CD4-positive, alpha-beta memory T cell (primary cell): ENCODE results near the gene GDF10. TPM values are rescaled to one million over a fixed set of nuclear protein-coding genes. Genes with fewer than 3 reads are reported as not detected.

Experiments
- CTCF ChIA-PET: fragments of 350-600 bp; sonication (Branson Sonifier 250); formaldehyde crosslinking; loops from one replicate; lab custom pipeline; 2021; ENCODE audit warnings: inconsistent platforms; ENCODE audit not compliant: partially characterized antibody; lab: Charles Lee
- POLR2A ChIA-PET: fragments of 350-600 bp; sonication (Branson Sonifier 250); formaldehyde crosslinking; loops from one replicate; lab custom pipeline; 2021; ENCODE audit not compliant: partially characterized antibody; lab: Charles Lee
- DNase-seq, 5 donors: peaks; one replicate each; pipeline versions ENCODE4 v3.0.0 to v3.0.0-alpha.2; 2020 to 2022; ENCODE audit warnings: mixed read lengths in 1 of 5
- H3K27ac ChIP-seq: one replicate; pipeline ENCODE4 v1.7.0; 2013; ENCODE audit warnings: low read depth, low read length
- H3K27me3 ChIP-seq: 2 replicates; pipeline ENCODE4 v1.7.0; 2013; ENCODE audit warnings: mild to moderate bottlenecking, low read length, moderate library complexity; ENCODE audit not compliant: insufficient read depth
- H3K36me3 ChIP-seq: 2 replicates; pipeline ENCODE4 v1.7.0; 2013; ENCODE audit warnings: mild to moderate bottlenecking, low read length, moderate library complexity; ENCODE audit not compliant: insufficient read depth
- H3K4me1 ChIP-seq: 2 replicates; pipeline ENCODE4 v1.7.0; 2013; ENCODE audit warnings: mild to moderate bottlenecking, low read length, moderate library complexity; ENCODE audit not compliant: insufficient read depth
- H3K4me3 ChIP-seq, 2 donors: one replicate each; pipeline ENCODE4 v1.7.0; 2013; ENCODE audit warnings: low read length in 2 of 2, mild to moderate bottlenecking in 1 of 2
- H3K9me3 ChIP-seq, 2 donors: one replicate each; pipeline ENCODE4 v1.7.0; 2013; ENCODE audit warnings: low read length in 2 of 2, control low read depth in 1 of 2; ENCODE audit not compliant: control insufficient read depth in 1 of 2
- H3K27ac Mint-ChIP-seq, 7 donors: one replicate each; pipeline ENCODE4 v1.8.0; 2020 to 2021; ENCODE audit warnings: mixed read lengths in 7 of 7, mild to moderate bottlenecking in 6 of 7, inconsistent platforms in 3 of 7, moderate library complexity in 3 of 7
- H3K27me3 Mint-ChIP-seq, 2 donors: one replicate each; pipeline ENCODE4 v1.8.0; 2020 to 2021; ENCODE audit warnings: mixed read lengths in 2 of 2
- H3K36me3 Mint-ChIP-seq, 2 donors: one replicate each; pipeline ENCODE4 v1.8.0; 2020 to 2021; ENCODE audit warnings: mixed read lengths in 2 of 2, inconsistent platforms in 1 of 2, mild to moderate bottlenecking in 1 of 2
- H3K4me1 Mint-ChIP-seq, 4 donors: one replicate each; pipeline ENCODE4 v1.8.0; 2020 to 2021; ENCODE audit warnings: mixed read lengths in 4 of 4, mild to moderate bottlenecking in 1 of 4
- H3K4me3 Mint-ChIP-seq, 8 donors: one replicate each; pipeline ENCODE4 v1.8.0; 2020 to 2021; ENCODE audit warnings: mixed read lengths in 8 of 8, mild to moderate bottlenecking in 7 of 8, moderate library complexity in 6 of 8, inconsistent platforms in 3 of 8
- H3K9me3 Mint-ChIP-seq, 8 donors: one replicate each; pipeline ENCODE4 v1.8.0; 2020 to 2021; ENCODE audit warnings: mixed read lengths in 8 of 8, mild to moderate bottlenecking in 5 of 8, inconsistent platforms in 3 of 8, moderate library complexity in 1 of 8
- intact Hi-C: fragments of 100-400 bp; cut with micrococcal nuclease; formaldehyde crosslinking; loops from one replicate; pipeline ENCODE4 v1.15.1; 2023
- polyA plus RNA-seq, 2 donors: library from polyadenylated mRNA; unstranded; fragments of 300-500 nt; fragmentation: Illumina TruSeq; gene quantifications; one replicate each; pipeline ENCODE4 v1.2.3, GENCODE V29; 2021
- total RNA-seq, 2 experiments: library from RNA; stranded (reverse); gene quantifications; one replicate each; pipeline ENCODE4 v1.2.3, GENCODE V29; 2021

The GDF10 gene
- total and polyA plus RNA-seq, 4 experiments from 2014 or later = 0.19 to 1.3 (median 0.78) TPM

DNA sequence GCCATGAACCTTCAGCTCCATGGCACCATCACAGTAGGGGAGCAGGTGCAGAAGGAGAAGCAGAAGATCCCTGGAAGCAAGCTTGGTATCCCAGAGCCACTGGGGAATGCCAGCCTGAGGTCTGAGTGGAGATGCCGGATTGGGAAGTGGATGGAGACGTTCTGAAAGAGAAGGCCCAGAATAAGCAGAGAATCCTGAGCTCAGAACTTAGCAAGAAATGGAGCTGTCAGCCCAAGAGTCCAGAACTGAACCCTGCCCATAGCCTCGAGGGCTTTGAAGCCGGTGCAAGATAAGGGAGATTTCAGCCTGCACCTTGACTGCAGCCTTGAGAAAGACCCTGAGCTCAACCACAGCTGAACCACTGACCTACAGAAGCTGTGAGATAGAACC lies 13.9 kb upstream of the GDF10 start:
- Histone ChIP-seq H3K27ac (no peak overlapping the region), H3K36me3 (no peaks in the 10 kb centered on the region), H3K4me3 (no peak overlapping the region), H3K4me1 (peaks cover 25% of the 10 kb centered on the region), H3K9me3 (no peaks in the 10 kb centered on the region), H3K27me3 (no peaks in the 10 kb centered on the region)
- Mint-ChIP-seq H3K4me3 (peak overlapping the region in 3 of 8 donors; percentile 3 to 50 (median 24)), H3K36me3 (no peaks in the 10 kb centered on the region), H3K4me1 (peaks cover 20 to 34% (median 27%) of the 10 kb centered on the region in 4 donors), H3K27me3 (no peaks in the 10 kb centered on the region), H3K9me3 (no peaks in the 10 kb centered on the region), H3K27ac (peak overlapping the region in 6 of 7 donors; percentile 39 to 83 (median 78))
- ChIA-PET CTCF (interaction anchor here (0.9 to 1.9 kb wide), 3 partner anchors 11 to 261 kb away, joined by 3 to 8 read pairs (median 4); no protein-coding TSS in a partner anchor), POLR2A (interaction anchor here (1.1 to 2.2 kb wide), 3 partner anchors 8 to 120 kb away, joined by 3 to 9 read pairs (median 9); no protein-coding TSS in a partner anchor)
- intact Hi-C loops = no loop called here
- DNase-seq = no peak

DNA sequence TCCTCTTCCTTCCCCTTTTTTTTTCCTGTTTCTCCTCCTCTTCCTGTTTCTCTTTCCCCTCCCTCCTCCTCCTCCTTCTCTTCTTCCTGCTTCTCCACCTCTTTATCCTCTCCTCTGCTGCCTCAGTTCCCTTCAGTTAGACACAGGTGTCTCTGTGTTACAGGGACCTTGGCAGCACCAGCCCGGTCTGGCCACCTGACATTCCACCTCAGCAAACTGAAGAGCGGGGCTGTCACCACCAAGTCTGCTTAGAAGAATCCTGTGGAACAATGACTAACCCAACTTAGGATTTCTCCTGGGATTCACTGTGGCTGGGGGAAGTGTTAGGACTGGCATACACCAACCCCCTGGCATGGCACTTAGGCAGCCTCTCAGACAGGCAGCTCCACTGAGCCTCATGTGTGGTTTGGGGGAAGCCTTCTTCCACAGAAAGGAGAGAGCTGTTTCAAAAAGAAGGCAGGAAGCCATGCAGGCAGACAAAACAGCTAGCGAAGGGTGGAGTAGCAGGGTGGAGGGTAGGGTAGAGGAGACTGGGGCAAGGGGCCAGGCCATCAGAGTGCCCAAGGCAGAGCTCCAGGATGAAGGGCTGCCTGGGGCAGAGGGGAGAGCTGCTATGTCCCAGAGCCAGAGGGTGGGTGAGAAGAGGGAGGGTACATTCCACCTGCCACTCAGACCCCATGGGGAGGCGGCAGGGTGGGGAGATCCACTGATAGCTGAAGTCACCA lies 13.2 kb upstream of the GDF10 start:
- H3K4me1 Mint-ChIP-seq = peaks cover 19 to 34% (median 27%) of the 10 kb centered on the region in 4 donors
- peak in 1 of 5 donors; percentile 15 for DNase-seq
- ChIA-PET POLR2A (interaction anchor here (1.1 to 2.2 kb wide), 4 partner anchors 9 to 121 kb away, joined by 3 to 9 read pairs (median 6); no protein-coding TSS in a partner anchor), CTCF (interaction anchor here (0.9 to 1.9 kb wide), 3 partner anchors 11 to 262 kb away, joined by 3 to 8 read pairs (median 4); no protein-coding TSS in a partner anchor)
- H3K4me3 Mint-ChIP-seq = peak overlapping the region in 5 of 8 donors; percentile 27 to 66 (median 48)
- no peaks in the 10 kb centered on the region for H3K36me3 Mint-ChIP-seq
- Histone ChIP-seq H3K36me3 (no peaks in the 10 kb centered on the region), H3K27ac (no peak overlapping the region), H3K4me1 (peaks cover 25% of the 10 kb centered on the region), H3K27me3 (no peaks in the 10 kb centered on the region), H3K4me3 (no peak overlapping the region), H3K9me3 (no peaks in the 10 kb centered on the region)
- peak overlapping the region; percentile 19 to 88 (median 76) for H3K27ac Mint-ChIP-seq
- H3K27me3 Mint-ChIP-seq = no peaks in the 10 kb centered on the region
- intact Hi-C loops = no loop called here
- H3K9me3 Mint-ChIP-seq = no peaks in the 10 kb centered on the region

DNA sequence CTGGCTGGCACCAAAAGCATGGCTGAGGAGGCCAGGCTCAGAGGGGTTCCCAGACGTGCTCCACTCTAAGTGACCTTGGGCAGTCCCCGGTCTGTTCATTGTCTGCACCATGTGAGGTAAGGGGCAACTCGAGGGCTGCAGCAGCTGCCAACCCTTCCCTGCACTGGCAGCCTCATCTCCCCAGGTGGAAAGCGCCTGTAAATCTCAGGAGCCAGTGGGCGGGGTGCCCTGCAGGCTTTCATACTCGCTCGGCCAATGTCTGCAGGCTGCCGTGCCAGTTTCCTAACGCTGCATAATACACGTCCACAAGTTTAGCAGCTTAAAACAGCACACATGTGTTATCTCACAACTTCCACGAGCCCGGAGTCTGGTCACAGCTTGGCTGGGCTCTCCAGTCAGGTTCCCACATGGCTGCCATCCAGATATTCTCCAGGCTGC lies 12.6 kb upstream of the GDF10 start:
- no peak for DNase-seq
- no peak overlapping the region for H3K4me3 ChIP-seq
- no peaks in the 10 kb centered on the region for H3K27me3 ChIP-seq
- ChIA-PET POLR2A (interaction anchor here (1.1 to 2.2 kb wide), 4 partner anchors 8 to 121 kb away, joined by 3 to 9 read pairs (median 6); no protein-coding TSS in a partner anchor), CTCF (interaction anchor here (1.6 to 1.9 kb wide), 2 partner anchors 24 to 262 kb away, joined by 3 to 8 read pairs; no protein-coding TSS in a partner anchor)
- Mint-ChIP-seq H3K27ac (no peak overlapping the region), H3K9me3 (no peaks in the 10 kb centered on the region), H3K4me3 (no peak overlapping the region), H3K36me3 (no peaks in the 10 kb centered on the region), H3K4me1 (peaks cover 19 to 34% (median 27%) of the 10 kb centered on the region in 4 donors), H3K27me3 (no peaks in the 10 kb centered on the region)
- peaks cover 25% of the 10 kb centered on the region for H3K4me1 ChIP-seq
- intact Hi-C loops = no loop called here
- no peak overlapping the region for H3K27ac ChIP-seq
- no peaks in the 10 kb centered on the region for H3K36me3 ChIP-seq
- H3K9me3 ChIP-seq = no peaks in the 10 kb centered on the region

DNA sequence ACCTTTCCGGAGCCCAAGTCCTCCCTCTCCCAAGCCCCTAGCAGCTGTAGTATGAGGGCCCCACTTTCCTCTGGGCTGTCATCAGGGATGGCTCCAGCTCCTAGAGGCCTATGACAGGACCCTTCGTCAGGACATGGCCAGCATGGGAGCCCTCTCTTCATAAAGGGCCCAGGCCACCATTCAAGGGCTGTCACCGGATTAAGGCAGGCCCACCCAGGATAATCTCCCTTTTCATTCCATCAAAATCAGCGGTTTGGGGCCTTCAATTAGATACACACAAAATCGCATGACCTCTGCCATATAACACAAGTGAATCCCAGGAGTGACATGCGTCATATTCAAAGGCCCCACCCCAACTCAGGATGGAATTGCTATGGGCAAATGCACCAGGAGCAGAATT lies 12.2 kb upstream of the GDF10 start:
- CTCF ChIA-PET = no interaction called here
- no peaks in the 10 kb centered on the region for H3K36me3 ChIP-seq
- Mint-ChIP-seq H3K27ac (no peak overlapping the region), H3K36me3 (no peaks in the 10 kb centered on the region), H3K4me1 (peaks cover 19 to 34% (median 27%) of the 10 kb centered on the region in 4 donors), H3K27me3 (no peaks in the 10 kb centered on the region), H3K4me3 (no peak overlapping the region), H3K9me3 (no peaks in the 10 kb centered on the region)
- intact Hi-C loops = no loop called here
- H3K27me3 ChIP-seq = no peaks in the 10 kb centered on the region
- no peak overlapping the region for H3K27ac ChIP-seq
- POLR2A ChIA-PET = interaction anchor here (2.2 kb wide), 1 partner anchor 10 kb away, joined by 9 read pairs; no protein-coding TSS in a partner anchor
- H3K4me3 ChIP-seq = no peak overlapping the region
- peaks cover 25% of the 10 kb centered on the region for H3K4me1 ChIP-seq
- H3K9me3 ChIP-seq = no peaks in the 10 kb centered on the region
- no peak for DNase-seq

DNA sequence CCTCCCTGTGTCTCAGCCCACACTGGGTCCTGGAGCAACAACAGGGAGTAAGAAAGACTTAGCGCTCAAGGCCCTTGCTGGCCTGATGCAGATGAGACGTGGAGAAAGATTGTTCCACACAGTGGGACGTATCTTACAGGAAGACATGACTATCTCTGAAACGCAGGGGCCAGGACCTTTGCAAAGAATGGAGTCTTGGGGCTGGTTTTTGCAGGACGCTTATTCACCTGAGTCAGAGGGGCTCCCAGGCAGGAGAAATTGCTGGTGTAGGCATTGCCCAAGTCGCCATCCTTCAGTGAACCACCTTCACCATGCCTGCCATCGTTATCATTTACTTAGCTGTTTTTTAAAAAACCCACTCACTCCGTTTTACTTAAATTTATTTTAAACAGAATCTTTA lies 11.8 kb upstream of the GDF10 start:
- ChIA-PET CTCF (no interaction called here), POLR2A (no interaction called here)
- Histone ChIP-seq H3K4me3 (no peak overlapping the region), H3K27me3 (no peaks in the 10 kb centered on the region), H3K9me3 (no peaks in the 10 kb centered on the region), H3K27ac (no peak overlapping the region), H3K36me3 (no peaks in the 10 kb centered on the region), H3K4me1 (peaks cover 25% of the 10 kb centered on the region)
- H3K36me3 Mint-ChIP-seq = no peaks in the 10 kb centered on the region
- intact Hi-C loops = no loop called here
- no peaks in the 10 kb centered on the region for H3K9me3 Mint-ChIP-seq
- H3K4me3 Mint-ChIP-seq = no peak overlapping the region
- no peaks in the 10 kb centered on the region for H3K27me3 Mint-ChIP-seq
- DNase-seq = no peak
- peaks cover 19 to 34% (median 27%) of the 10 kb centered on the region in 4 donors for H3K4me1 Mint-ChIP-seq
- no peak overlapping the region for H3K27ac Mint-ChIP-seq

DNA sequence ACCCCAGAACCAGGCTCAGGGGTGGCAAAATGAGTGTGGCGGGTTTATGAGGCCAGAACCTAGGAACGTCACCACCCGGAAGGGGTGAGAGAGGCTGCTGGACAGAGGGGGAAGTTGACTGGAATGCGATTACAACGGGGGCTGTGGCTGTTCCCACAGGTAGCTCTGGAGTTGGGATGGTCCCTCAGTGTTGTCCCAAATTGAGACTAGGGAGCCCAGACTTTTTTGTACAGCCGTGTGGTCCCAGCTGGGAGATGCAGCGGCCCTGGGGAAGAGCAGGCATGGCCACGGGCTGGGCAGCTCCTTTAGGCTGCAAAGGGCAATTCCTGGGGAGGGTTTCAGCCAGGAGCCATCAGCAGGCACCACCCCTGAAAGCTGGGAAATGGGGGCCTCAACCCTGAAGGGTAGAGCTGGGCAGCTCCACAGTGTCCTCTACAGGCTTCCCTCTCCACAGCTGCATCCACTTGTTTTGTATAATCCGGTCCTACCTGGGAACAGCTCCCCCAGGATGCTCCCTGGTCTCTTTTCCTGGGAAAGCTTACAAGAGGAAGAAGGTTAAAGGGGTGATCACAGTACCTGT lies 11.0 kb upstream of the GDF10 start:
- H3K4me1 ChIP-seq = peaks cover 25% of the 10 kb centered on the region
- no peak overlapping the region for H3K4me3 ChIP-seq
- no peaks in the 10 kb centered on the region for H3K27me3 Mint-ChIP-seq
- ChIA-PET CTCF (no interaction called here), POLR2A (interaction anchor here (1.0 kb wide), 1 partner anchor 11 kb away, joined by 4 read pairs; the partner anchor contains the start of gene GDF10)
- no peaks in the 10 kb centered on the region for H3K36me3 Mint-ChIP-seq
- H3K27ac ChIP-seq = no peak overlapping the region
- no peak overlapping the region for H3K4me3 Mint-ChIP-seq
- no peaks in the 10 kb centered on the region for H3K36me3 ChIP-seq
- H3K4me1 Mint-ChIP-seq = peaks cover 19 to 34% (median 26%) of the 10 kb centered on the region in 4 donors
- peak overlapping the region in 1 of 7 donors; percentile 61 for H3K27ac Mint-ChIP-seq
- H3K9me3 ChIP-seq = no peaks in the 10 kb centered on the region
- intact Hi-C loops = no loop called here
- H3K9me3 Mint-ChIP-seq = no peaks in the 10 kb centered on the region
- no peaks in the 10 kb centered on the region for H3K27me3 ChIP-seq
- no peak for DNase-seq

DNA sequence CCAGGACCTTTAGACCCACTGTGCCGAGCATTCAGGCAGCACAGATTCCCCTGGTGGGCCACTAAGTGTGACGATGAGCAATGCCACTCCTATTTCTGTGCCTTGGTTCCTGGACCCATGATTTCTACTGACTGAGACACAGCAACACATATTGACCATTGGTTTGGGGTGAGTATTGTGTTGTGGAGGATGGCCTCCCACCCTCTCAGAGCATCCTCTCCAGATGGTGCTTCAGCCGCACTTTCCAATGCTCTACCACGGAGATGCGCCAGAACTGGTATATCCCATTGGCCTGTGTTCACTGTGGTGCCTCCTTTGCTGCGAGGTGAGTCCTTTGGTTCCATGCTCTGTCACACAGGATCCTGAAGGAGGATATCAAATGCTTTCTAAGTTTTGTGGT lies 10.1 kb upstream of the GDF10 start:
- no peaks in the 10 kb centered on the region for H3K9me3 Mint-ChIP-seq
- Histone ChIP-seq H3K27ac (no peak overlapping the region), H3K27me3 (peaks cover 4% of the 10 kb centered on the region), H3K36me3 (no peaks in the 10 kb centered on the region), H3K9me3 (no peaks in the 10 kb centered on the region), H3K4me1 (peaks cover 25% of the 10 kb centered on the region), H3K4me3 (no peak overlapping the region)
- no peak overlapping the region for H3K27ac Mint-ChIP-seq
- intact Hi-C loops = no loop called here
- no peak overlapping the region for H3K4me3 Mint-ChIP-seq
- H3K4me1 Mint-ChIP-seq = peaks cover 19 to 31% (median 23%) of the 10 kb centered on the region in 4 donors
- no peaks in the 10 kb centered on the region for H3K27me3 Mint-ChIP-seq
- DNase-seq = no peak
- no peaks in the 10 kb centered on the region for H3K36me3 Mint-ChIP-seq
- CTCF ChIA-PET = no interaction called here
- POLR2A ChIA-PET = no interaction called here
